Lower leg skin (tissue), 3 donors: Measurements from ENCODE around the gene DENND11.

Experiments used
- CTCF ChIP-seq, 3 donors: fragments of 450-650 bp; IDR thresholded peaks; one replicate each; pipeline ENCODE4 v1.5.1; 2016; ENCODE audit warnings: antibody characterized with exemption in 3 of 3, mild to moderate bottlenecking in 3 of 3, moderate library complexity in 2 of 3
- POLR2A ChIP-seq, 2 donors: fragments of 450-650 bp; IDR thresholded peaks; one replicate each; pipeline ENCODE4 v1.6.1; 2016 to 2017; ENCODE audit warnings: antibody characterized with exemption in 2 of 2, mild to moderate bottlenecking in 1 of 2, moderate library complexity in 1 of 2

- no peak for TF ChIP-seq POLR2A (IDR thresholded peaks at IDR 0.05)
- TF ChIP-seq CTCF (IDR thresholded peaks at IDR 0.05): no peak
Measured at GRCh38 chr7:141739250-141739649, 37.3 kb upstream of the DENND11 start.
